GM18951 (cell line): Measurements from ENCODE around the gene CNTN4.

Experiments used
- POLR2A ChIP-seq: IDR thresholded peaks from 4 replicates; pipeline ENCODE4 v1.6.1; 2011; ENCODE audit warnings: mild to moderate bottlenecking; ENCODE audit not compliant: insufficient read length, insufficient read depth; ENCODE audit errors: extremely low read depth
- in situ Hi-C: fragments of 300-500 bp; cut with MboI; formaldehyde crosslinking; loops from one replicate; pipeline ENCODE4 v1.12.0; 2022; ENCODE audit warnings: low sequenced_read_pairs, mixed read lengths, inconsistent platforms; ENCODE audit not compliant: unreplicated experiment

CNTN4 gene

GRCh38 chr3:3089017-3089416, 990.4 kb downstream of the CNTN4 start:
- in situ Hi-C loops, result no loop called here
- TF ChIP-seq POLR2A, result no peak

DNA sequence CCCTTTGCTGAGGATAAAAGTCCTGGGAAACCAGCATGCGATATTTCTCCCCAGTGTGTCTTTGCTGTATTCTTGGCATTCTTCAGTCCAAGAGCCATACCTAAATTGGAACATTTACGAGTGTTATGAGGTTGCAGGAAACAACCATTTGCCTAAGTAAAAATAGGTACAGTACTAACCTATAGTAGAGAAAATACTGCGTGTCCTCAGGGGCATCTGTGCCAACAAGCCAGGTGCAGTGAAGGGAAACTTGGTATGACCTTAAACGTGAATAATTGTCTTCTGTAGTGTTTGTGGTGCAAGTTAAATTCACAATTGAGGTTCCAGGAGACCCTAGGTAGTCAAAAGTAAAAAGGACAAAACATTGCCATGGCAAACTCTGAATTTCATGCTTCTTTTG, 999.3 kb downstream of the CNTN4 start:
- no peak for TF ChIP-seq POLR2A
- in situ Hi-C loops, result no loop called here

GRCh38 chr3:3101660-3102458, 1003.2 kb downstream of the CNTN4 start:
- TF ChIP-seq POLR2A, result no peak
- in situ Hi-C loops, result no loop called here

DNA sequence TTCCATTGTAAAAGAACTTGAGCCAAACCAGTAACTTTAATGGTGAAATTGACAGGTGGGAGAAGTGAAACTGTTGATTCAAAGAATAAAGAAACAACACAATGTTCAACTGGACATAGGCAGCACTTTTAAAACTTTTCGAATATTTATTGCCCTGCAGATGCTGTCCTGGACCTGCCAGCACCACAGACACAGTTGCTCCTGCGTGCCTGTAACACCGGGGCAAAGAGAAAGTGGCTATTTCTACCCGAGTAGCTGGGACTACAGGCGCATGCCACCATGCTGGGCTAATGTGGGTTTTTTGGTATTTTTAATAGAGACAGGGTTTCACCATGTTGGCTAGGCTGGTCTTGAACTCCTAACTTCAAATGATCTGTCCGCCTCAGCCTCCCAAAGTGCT, 1004.1 kb downstream of the CNTN4 start:
- in situ Hi-C loops, result no loop called here
- TF ChIP-seq POLR2A, result no peak

- TF ChIP-seq POLR2A, result no peak
- in situ Hi-C loops, result no loop called here
These were observed 1006.6 kb downstream of the CNTN4 start for GRCh38 chr3:3105246-3105645.

GRCh38 chr3:3105815-3106214, 1007.1 kb downstream of the CNTN4 start:
- no peak for TF ChIP-seq POLR2A
- in situ Hi-C loops, result no loop called here

DNA sequence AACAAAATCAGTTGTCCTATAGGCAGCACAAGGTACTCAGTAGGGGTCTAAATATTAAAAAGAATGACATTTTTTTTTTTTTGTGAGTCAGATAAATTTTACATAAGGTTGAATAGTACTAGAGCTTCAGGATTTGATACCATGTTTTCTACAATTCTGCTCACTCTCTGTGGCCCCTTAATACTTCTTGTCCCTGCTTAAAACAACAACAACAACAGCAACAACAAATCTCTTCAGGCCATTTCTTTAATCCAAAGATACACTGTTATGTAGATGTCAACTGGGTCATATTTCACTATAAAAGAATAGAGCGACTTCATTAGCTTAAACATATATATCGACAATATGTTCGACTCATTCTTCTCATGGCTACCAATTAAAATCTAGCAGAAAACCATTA, 1008.5 kb downstream of the CNTN4 start:
- in situ Hi-C loops, result no loop called here
- no peak for TF ChIP-seq POLR2A
